HG03097 (cell line): ENCODE results near the gene NGFR.

Experiments used
- ATAC-seq: cut with Tn5 transposase; IDR thresholded peaks from one replicate; pipeline ENCODE4 v1.9.1; 2021; ENCODE audit not compliant: unreplicated experiment, low FRiP score

The NGFR gene

DNA sequence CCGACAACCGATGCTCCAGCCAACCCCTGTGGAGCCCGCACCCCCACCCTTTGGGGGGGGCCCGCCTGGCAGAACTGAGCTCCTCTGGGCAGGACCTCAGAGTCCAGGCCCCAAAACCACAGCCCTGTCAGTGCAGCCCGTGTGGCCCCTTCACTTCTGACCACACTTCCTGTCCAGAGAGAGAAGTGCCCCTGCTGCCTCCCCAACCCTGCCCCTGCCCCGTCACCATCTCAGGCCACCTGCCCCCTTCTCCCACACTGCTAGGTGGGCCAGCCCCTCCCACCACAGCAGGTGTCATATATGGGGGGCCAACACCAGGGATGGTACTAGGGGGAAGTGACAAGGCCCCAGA lies 17.9 kb downstream of the NGFR start:
- no peak for ATAC-seq

DNA sequence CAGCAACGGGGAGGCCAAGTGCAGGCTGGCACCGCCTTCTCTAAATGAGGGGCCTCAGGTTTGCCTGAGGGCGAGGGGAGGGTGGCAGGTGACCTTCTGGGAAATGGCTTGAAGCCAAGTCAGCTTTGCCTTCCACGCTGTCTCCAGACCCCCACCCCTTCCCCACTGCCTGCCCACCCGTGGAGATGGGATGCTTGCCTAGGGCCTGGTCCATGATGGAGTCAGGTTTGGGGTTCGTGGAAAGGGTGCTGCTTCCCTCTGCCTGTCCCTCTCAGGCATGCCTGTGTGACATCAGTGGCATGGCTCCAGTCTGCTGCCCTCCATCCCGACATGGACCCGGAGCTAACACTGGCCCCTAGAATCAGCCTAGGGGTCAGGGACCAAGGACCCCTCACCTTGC lies 18.5 kb downstream of the NGFR start:
- ATAC-seq: no peak

DNA sequence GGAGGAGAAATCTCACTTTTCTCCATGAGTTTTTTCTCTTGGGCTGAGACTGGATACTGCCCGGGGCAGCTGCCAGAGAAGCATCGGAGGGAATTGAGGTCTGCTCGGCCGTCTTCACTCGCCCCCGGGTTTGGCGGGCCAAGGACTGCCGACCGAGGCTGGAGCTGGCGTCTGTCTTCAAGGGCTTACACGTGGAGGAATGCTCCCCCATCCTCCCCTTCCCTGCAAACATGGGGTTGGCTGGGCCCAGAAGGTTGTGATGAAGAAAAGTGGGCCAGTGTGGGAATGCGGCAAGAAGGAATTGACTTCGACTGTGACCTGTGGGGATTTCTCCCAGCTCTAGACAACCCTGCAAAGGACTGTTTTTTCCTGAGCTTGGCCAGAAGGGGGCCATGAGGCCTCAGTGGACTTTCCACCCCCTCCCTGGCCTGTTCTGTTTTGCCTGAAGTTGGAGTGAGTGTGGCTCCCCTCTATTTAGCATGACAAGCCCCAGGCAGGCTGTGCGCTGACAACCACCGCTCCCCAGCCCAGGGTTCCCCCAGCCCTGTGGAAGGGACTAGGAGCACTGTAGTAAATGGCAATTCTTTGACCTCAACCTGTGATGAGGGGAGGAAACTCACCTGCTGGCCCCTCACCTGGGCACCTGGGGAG lies 19.1 kb downstream of the NGFR start:
- ATAC-seq: no peak

DNA sequence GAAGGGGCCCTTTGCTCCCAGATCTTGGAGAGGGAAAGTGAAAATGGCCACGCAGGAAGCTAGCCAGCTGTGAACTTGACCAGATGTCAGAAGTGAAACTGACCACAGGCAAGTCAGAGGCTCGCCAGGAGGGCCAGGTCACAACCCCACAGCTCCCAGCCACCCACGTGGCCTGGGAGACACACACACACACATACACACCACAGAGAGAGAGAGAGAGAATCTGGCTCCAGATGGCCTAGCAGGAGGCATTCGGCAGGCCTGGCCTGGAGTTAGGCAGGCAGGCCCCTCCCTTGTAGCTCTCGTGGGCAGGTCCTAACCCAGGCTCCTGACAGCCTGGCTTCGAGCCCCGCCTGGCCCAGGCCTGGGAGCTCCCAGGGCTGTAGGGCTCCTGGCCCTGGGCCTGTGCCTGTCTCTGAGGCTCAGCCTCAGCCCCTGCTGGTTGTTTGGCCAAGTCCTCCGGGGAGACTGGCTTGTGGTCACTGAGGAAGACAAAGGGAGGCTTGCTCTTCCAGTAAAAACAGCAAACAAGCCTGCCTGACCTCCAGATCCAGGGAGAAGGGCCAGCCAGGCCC lies 20.2 kb downstream of the NGFR start:
- ATAC-seq: peak; percentile 87

DNA sequence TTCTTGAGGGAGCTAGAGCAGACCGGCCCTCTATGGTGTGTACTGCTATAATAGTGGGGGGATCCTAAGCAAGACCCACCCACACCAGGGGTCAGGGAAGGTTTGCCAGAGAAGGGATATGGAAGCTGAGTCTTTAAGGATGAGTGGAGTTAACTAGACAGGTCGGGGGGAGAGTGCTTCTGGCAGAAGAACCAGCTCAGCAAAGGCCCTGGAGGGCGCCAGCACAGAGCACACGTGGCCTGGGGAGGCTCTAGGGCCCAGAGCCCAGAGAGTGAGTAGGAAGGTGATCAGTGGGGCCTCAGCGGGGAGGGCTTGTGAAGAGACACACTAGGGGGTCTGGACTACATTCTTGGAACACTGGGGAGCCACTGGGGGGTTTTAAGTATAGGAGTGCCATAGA lies 21.1 kb downstream of the NGFR start:
- ATAC-seq: no peak

DNA sequence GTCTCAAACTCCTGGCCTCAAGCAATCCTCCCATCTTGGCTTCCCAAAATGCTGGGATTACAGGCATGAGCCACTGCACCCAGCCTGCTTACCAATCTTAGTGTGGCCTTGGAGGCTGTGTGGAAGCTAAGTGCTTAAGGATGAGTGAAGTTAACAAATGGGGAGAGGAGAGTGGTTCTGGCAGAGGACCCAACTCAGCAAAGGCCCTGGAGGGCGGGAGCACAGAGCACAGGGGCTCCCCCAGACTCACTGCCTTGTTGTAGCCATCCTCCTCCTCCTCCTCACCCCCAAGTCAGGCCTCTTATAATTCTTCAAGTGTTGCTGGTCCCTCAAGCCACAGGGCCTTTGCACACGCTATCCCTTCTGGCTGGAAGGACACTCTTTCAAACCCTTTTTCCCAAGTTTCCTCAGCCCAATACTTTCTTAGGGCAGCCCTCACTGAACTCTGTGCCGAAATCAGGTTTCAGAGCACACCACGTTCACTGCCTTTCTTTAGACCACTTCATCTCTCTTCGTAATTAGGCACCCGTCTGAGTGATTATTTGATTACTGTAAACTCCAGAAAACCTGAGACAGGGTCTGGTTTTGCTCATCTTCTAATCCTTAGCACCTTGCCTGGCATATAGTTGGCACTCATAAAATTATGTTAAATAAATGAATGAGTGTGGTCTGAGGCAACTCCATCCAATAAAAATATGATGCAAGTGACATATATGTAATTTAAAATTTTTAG lies 23.4 kb downstream of the NGFR start:
- ATAC-seq: no peak

DNA sequence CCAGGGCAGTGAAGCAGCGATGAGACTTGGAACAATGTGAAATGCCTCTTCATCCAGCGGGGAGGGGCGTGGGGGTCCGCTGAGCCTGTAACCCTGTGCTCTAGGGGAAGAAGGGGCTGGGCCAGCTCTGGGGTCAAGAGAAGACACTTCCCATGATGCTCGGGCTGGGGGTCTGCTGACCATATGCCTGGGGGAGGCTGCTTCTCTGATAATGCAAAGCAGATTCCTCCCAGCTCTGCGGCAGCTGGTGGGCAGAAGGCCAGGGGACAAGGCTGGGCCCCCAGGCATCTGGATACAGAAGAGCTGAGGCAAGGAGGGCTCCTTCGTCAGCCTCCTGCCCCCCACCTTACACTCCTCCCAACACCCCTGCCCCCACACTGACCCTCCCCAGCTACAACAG lies 24.7 kb downstream of the NGFR start:
- ATAC-seq: no peak

DNA sequence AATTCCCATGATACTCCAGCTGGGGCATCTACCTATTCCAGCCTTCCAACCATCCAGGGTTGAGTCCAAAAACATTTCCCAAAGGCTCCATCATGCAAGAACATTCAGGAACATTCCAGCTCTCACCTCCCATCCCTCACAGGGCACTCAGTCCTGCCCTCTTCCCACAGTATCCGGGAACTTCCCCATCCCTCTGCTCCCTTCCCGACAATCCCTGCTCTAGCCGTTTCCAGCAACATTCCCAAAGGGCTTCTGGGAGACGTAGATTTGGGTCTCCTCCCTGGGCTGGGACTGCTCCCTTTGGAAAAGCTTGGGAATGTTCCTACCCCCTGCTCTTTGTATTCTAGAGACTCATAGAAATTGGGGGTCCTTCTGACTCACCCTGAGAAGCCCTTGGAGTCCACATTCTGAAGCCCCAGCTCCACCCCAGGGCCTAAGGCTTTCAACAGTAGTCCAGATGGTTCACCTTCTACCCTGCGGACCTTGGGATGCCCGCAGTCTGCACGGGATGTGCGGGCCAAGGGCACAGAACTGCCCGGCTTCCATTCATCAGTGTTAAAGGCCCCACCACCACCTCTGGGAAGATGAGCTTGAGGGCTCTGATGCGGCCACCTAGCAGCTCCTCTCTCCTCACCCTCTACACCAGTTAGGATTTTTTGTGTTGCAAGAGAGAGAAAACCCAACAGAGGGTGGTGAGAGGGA lies 25.4 kb downstream of the NGFR start:
- no peak for ATAC-seq

DNA sequence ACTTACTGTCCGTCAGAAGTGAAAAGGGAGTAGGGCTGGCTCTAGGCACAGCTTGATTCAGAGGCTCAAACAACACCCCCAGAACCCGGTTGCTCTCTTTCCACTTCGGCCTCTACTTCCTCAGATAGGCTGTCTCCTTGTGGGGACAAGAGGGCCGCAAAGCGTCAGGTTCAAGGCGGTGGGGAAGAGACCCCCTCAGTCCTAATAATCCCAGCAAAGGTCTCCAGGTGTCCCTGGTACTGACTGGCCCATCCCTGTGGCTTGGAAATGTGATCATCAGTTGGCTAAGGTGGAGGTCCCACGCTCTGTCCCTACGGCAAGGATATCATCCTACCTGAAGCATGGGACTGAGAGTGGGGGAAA lies 26.0 kb downstream of the NGFR start:
- no peak for ATAC-seq

DNA sequence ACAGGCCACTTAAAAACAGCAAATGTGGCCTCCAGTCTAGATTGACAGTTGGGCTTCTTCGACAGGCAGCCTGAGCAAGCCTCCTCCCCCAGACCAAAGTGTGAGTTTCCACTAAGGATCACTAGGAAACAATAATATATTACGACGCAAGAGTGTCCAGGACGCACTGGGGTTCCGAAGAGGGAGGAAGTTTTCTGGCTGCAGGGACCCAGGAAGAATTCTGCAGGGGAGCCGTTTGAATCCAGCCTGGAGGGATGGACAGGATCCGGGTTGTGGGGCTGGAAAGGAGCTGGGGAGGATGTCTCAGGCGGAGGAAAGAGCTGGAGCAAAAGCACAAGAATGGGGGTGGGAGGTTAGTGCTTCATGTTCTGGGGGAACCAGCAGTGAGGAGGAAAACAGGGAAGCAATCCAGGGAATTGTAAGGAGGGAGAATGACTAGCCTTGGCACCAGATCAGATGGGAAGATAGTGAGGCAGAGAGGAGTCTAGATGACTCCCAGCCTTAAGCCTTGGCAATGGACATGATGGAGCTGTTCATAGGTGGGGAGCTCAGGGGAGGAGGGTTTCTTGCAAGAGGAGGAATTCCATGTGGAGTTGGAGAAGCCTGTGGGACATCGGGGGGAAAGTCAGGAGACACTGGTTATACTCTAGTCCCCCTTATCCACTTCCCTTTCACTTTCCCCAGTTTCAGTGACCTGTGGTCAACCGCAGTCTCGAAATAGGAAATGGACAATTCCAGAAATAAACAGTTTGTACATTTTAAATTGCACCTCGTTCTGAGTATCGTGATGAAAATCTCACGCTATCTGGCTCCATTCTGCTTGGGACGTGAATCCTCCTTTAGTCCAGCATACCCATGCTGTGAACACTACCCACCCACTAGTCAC lies 26.6 kb downstream of the NGFR start:
- no peak for ATAC-seq

DNA sequence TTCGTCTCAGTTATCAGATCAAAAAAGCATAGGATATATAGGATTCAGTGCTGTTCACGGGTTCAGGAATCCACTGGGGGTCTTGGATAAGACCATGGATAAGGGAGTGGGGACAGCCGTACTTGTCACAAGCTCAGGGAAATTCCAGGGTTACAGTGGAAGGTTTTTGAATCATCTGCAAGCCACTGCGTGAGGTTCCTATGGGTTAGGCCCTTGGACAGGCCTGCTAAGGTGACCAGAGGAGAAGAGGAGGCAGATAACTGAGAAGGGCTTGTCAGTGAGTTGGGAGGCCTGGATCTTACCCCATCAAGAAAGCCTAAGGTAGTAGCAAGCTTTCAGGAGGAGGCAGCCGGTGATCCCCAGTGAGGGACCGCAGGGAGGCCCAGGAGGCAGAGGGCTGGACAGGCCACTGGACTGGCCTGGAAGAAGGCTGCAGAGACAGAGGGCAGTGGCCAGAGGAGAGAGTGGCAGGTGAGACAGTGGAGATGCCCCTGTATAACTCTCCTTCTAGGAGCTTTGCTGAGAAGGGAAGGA lies 27.3 kb downstream of the NGFR start:
- ATAC-seq: no peak

DNA sequence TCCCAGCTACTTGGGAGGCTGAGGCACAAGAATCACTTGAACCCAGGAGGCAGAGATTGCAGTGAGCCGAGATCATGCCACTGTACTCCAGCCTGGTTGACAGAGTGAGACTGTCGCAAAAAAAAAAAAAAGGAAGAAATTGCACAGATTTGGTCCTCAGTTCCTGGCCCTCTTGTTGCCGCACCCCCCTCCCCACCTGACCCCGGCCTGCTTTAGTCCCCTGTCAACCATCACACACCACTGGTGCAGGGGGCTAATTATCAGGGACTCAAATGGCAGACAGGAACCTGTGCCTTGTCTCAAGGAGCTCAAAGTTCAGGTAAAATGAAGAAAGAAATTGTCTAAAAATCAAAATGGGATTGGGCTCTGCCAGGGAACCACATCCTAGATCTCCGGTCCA lies 28.1 kb downstream of the NGFR start:
- ATAC-seq: no peak

DNA sequence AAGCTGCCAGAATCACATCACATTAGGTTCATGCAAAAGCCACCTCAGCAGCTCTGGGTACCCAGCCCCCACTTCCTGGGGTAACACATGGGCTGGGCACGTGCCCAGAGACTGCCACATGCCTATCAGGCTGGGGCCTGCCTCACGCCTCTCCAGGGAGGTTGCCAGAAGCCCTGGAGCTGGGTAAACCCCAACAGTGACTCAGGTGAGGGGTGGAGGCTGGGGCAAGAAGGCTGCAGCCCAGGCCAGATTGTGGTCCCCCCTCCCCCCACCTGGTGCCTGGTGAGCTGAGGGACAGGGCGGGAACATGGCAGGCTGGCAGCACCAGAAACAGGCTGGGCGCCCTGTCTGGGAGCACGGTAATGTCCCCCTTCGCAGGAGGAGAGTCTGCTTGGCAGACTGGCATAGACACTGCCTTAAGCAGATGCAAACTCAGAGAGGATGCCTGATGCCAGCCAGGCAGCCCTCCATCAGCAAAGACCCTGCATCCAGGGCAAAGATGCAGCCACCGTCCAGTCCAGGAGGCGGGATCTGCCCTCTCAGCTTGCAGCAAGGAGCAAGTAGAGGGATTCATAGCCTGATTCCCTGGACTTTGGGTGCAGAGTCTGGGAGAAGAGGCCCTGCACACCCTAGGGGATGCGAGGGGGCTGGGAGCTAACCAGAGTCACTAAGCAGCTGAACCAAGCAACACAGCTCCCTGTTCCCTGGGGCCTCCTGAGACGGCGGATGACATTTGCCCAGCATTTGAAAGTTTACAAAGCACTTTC lies 28.8 kb downstream of the NGFR start:
- no peak for ATAC-seq

DNA sequence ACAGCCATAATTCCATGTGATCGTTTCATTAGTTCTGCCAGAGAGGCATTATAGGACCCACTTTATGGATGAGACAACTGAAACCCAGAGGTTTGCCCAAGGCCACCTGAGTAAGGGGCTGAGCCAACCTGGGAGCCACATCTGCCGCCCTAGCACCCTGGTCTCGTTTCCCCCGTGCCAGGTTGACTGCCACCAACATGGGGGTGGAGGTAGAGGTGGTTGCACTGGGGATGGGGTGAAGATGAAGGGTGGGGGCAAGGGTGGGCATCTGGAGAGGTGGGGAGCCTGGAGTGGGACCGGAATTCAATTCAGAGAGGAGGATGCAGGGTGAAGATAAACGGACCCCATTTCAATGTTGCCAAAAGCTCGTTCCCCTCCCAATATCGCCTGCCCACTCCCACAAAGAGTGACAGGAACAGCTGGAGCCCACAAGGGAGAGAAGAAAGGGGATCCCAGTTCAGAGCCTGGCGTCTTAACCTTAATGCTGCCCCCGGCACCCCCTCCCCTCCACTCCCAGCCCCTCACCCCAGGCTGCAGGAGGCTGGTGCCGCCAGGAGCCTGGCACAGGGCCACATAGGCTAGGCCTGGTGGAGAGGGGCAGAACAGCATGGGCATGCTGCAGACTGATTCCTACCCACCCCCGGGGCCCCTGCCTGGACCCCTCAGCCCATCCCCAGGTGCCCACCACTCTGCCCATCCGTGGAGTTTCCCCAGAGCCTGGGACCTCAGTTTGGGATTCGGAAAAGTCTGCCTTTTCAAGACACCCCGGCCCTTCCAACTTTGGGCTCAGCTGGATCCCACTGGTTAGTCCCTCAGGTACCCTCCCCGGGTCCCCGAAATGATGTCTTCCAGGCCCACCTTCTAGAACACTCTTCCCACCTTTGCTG lies 29.6 kb downstream of the NGFR start:
- ATAC-seq: no peak

DNA sequence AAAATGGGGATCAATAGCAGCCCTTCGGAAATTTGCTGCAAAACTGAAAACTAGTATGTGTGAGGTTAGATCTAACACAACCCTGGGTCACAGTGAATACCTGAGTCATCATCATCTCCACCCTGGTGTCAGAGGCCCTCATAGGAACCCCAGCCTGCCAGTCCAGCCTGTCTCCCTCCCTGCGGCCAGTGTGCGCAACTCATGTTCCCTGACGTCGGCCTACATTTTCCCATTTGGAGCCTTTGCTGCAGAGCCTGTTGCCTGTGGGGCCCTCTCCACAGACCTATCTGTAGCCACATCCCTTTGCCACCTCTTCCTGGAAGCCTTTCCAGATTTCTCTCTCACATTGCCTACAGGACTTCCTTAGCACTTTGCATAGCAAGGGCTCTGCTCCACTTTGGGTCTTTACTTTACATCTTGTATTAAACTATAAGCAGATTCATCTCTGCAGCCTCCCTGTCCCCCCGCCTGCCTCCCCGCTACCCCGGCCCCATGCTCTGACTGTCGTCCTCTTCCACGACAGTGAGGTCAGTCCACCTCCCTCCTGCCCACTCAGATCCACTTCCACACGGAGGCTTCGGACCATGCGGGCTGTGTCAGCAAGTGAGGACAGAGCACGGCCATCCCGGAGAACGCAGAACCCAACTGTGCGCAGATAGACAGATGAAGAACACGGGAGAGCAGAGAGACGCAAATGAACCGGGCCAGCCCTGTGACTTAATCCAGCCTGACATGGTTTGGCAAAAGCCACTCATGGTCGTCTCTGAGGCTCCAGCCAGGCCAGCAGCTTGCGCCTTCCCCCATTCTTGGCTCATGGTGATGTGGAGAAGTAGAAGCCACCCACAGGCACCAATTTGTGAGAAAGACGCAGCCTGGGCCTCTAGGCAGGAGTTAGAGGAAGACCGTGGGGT lies 31.0 kb downstream of the NGFR start:
- no peak for ATAC-seq

DNA sequence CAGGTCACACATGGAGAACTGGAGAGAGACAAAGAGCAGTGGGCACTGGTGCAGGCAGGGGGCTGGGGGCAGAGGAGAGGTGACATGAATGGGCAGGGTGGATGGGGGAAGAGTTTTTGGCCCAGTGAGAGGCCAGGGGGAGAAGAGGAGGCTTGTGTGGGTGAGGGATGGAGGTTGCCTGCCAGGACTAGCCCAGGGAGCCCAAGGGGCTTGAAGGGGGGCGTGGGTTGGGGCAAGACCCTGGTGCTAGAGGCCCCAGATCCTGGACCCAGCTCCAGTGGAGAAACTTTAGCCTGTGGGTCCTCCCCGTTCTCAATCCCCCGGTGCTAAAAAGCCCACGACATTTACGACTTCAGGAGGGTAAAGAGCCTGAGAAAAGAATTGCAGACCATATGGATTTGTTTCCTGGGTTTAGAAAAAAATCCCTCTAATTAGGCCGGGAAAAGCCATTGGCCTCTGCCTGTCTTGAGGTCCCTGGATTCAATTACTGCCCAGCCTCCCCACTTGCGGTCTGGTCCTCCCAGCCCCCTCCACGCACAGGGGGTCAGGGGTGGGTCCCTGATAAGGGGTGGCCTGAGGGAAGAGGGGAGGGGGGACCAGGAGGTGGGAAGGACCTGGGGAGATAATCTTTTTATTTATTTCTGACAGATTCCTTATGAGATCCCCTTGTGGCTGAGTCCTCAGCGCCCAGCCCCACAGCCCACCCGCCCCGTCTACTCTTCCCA lies 33.0 kb downstream of the NGFR start:
- ATAC-seq: no peak

DNA sequence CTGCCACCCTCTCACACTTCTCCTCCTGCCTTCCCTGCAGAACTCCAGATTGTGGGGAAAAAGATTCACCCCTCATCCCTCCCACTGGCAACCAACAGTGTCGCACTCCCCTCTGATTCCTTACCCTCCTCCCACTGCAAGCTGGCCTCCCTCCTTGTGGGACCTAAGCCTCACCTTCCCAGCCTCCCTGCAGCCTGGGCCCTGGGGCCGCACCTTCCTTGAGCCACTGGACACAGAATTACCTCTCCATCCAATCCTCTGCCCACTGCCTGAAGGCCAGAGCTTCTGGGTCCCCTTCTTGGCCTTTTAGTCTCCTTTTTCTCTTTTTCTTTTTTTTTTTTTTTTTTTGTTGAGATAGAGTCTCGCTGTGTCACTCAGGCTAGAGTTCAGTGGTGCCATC lies 33.9 kb downstream of the NGFR start:
- ATAC-seq: no peak
